NCI-H446 (cell line): ENCODE measurements around the gene JTB.
"Not testable (repeated sequence)": the region's sequence is repeated elsewhere in the genome, so short reads cannot be mapped to it uniquely, and the experiment has no call there.

ENCODE experiments used
- DNase-seq, 2 experiments: peaks; one replicate each; lab custom pipeline; 2025; lab: John Stamatoyannopoulos, UW

Gene JTB

GRCh38 chr1:153977250-153978240 lies at the start of gene JTB:
Gene JTB (minus strand): TSS chr1:153977674. CDS start chr1:153977252, 422 bp downstream.
- peak; percentile 53 to 81 for DNase-seq

- DNase-seq, result no peak
Observed at GRCh38 chr1:154019940-154020339, 42.5 kb upstream of the JTB start.

GRCh38 chr1:154019269-154019668 lies 41.8 kb upstream of the JTB start:
- no peak for DNase-seq

DNA sequence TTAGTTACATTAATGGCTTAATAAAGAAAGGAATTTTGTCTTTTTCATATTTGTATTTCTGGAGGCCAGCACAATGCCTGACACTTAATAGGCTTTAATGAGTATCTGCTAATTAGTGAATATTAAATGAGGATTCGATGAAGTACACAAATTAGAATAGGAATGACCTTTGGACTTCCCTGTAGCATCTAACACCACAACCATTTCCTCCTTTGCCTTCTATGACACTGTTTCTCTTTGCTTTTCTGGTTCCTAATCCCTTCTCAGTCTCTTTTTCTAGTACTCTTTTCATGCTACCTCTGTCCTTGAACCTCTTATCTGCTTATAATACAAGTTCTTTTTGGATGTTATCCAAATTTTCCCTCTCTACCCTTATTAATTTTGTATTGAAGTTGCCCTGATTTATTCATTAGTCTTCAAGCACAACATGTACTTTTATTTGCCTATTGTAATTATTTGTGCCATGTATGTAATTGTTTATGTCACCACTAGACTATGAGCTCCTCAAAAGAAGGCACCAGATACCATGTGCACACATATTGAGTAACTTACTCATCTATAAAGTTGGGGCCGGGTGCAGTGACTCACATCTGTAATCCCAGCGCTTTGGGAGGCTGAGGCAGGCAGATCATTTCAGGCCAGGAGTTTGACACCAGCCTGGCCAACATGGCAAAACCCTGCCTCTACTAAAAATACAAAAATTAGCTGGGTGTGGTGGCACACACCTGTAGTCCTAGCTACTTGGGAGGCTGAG lies 36.9 kb upstream of the JTB start:
- no peak for DNase-seq

DNA sequence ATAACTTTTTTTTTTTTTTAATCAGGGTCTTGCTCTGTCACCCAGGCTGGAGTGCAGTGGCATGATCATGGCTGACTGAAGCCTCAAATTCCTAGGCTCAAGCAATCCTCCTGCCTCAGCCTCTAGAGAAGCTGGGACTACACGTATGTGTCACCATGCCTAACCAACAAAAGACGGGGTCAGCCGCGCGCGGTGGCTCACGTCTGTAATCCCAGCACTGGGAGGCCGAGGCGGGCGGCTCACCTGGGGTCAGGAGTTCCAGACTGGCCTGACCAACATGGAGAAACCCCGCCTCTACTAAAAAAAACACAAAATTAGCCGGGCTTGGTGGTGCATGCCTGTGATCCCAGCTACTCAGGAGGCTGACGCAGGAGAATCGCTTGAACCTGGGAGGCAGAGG lies 35.1 kb upstream of the JTB start:
- not testable (repeated sequence) for DNase-seq

GRCh38 chr1:154012129-154012528 lies 34.7 kb upstream of the JTB start:
- no peak for DNase-seq

DNA sequence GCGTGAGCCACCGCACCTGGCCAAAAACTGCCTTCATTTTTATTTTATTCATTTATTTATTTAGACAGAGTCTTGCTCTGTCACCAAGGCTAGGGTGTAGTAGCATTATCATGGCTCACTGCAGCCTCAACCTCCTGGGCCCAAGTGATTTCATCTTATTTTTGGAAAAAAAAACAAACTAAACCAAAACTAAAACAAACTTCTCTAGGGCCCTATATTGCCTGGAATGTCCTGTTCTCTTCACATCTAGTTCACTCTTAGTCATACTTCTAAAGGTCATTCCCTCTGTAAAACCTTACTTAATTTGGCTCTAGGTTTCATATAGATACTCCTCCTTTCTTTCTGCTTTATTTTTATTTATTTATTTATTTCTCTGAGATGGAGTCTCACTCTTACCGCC lies 28.7 kb upstream of the JTB start:
- no peak for DNase-seq

GRCh38 chr1:154000420-154000819 lies 22.9 kb upstream of the JTB start:
- no peak for DNase-seq

DNA sequence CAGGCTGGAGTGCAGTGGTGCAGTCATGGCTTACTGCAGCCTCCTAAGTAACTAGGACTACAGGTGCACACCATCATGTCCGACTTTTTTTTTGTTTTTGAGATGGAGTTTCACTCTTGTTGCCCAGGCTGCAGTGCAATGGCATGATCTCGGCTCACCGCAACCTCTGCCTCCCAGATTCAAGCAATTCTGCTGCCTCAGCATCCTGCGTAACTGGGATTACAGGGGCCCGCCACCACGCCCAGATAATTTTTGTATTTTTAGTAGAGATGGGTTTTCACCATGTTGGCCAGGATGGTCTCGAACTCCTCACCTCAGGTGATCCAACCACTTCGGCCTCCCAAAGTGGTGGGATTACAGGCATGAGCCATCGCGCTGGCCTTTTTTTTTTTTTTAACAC lies 19.4 kb upstream of the JTB start:
- not testable (repeated sequence) for DNase-seq

- no peak for DNase-seq
Observed at GRCh38 chr1:153995640-153996039, 18.2 kb upstream of the JTB start.

- DNase-seq, result no peak
Observed at GRCh38 chr1:153995202-153995601, 17.7 kb upstream of the JTB start.

- DNase-seq, result no peak
Observed at GRCh38 chr1:153991806-153992205, 14.3 kb upstream of the JTB start.

- no peak for DNase-seq
Observed at GRCh38 chr1:153991151-153991630, 13.7 kb upstream of the JTB start.

DNA sequence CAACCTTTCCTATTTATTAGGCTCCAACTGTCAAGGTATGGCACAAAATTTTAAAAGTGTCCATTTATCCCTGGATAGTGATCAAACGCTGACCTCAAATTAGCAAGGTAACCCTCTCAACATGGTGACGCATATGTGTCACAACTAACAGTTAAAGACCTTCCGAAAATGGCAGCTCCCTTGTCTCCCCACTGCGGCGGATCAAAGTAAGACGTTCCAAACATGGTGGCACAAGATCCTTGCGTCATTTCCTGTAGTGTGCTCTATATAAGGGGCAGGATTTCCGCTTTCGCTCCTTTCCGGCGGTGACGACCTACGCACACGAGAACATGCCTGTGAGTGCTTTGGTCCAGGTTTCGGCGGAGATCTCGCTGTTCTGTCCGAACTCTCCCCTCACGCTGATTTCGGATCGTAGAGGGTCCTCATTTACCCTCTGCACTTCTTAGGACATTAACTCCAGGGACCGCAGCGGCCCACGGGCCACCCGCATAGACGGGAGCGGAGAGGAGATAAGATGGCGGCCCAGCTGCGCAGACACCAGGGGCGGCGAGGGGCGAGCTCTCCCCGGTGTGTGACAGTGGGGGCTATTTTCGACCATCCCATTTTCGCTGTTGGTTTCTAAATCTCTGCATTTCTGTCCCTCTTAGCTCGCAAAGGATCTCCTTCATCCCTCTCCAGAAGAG lies 13.1 kb upstream of the JTB start, which contains the start of gene RPS27:
TSS of gene RPS27 (plus strand) at position 295 of the 683 bp plus-strand sequence. CDS start at position 330, 35 bp downstream.
- DNase-seq, result peak; percentile 99

- DNase-seq, result no peak
Observed at GRCh38 chr1:153987621-153988020, 10.1 kb upstream of the JTB start.

GRCh38 chr1:153985941-153986761 lies 8.7 kb upstream of the JTB start, which contains the start of gene RAB13:
Gene RAB13 (minus strand): TSS chr1:153986339. CDS start chr1:153986236, 103 bp downstream.
- DNase-seq, result peak; percentile 82 to 93

GRCh38 chr1:153985341-153985912 lies 8.0 kb upstream of the JTB start:
- no peak for DNase-seq

- DNase-seq, result no peak
Observed at GRCh38 chr1:153984123-153984894, 6.8 kb upstream of the JTB start.

DNA sequence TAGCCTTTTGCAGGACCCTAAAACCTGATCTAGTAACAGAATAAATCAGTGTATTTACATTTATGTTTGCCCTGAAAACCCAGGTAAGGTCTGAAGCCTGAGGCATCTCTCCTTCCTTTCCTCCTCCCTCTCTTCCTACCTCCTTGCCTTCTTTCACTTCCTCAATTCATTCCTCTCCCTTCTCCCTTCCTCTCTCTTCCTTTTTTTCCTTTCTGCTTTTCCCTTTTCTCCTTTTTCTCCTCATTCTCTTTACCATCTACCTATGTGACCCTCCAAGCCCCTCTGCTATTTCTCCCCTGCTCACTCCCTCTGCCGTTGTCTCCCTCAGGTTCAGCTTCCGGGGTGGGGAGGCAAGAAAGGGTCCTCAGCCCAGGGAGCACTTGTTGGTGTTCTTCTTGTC lies 4.3 kb upstream of the JTB start:
- not testable (repeated sequence) for DNase-seq

- DNase-seq, result not testable (repeated sequence)
Observed at GRCh38 chr1:153979091-153979490, 1.6 kb upstream of the JTB start.
